ENCODE data around the gene DCST1. TPM values are rescaled to one million over a fixed set of nuclear protein-coding genes. Genes with fewer than 3 reads are reported as not detected.

DCST1 gene
- polyA plus RNA-seq, 3 donors = 0.12 to 0.61 (median 0.32) TPM

- DNase-seq (ENCODE audit: extremely low read depth in 1 of 11, low read depth in 9 of 11, low spot score in 4 of 11) = no peak
Observed at GRCh38 chr1:155093911-155094621, 60.4 kb downstream of the DCST1 start.

- no peak for DNase-seq (ENCODE audit: extremely low read depth in 1 of 11, low read depth in 9 of 11, low spot score in 4 of 11)
Observed at GRCh38 chr1:155094622-155094948, 61.0 kb downstream of the DCST1 start.

GRCh38 chr1:155099331-155099730 lies 65.7 kb downstream of the DCST1 start:
- no peak for DNase-seq (ENCODE audit: extremely low read depth in 1 of 11, low read depth in 9 of 11, low spot score in 4 of 11)

Other genes starting within 250 kb of the DCST1 start
- 1 to 10 TPM; 2.4 to 2.9 (median 2.9) TPM for gene KCNN3, start 163.5 kb upstream of the DCST1 start, polyA plus RNA-seq (ENCODE audit: insufficient read length in 3 of 3)
- 10 to 100 TPM; 37.9 to 48.3 (median 40.7) TPM for gene PMVK, start 97.1 kb upstream of the DCST1 start, polyA plus RNA-seq (ENCODE audit: insufficient read length in 3 of 3)
- 10 to 100 TPM; 56.2 to 80.8 (median 70.4) TPM for gene PBXIP1, start 77.7 kb upstream of the DCST1 start, polyA plus RNA-seq (ENCODE audit: insufficient read length in 3 of 3)
- 10 to 100 TPM; 41.5 to 48.0 (median 43.6) TPM for gene PYGO2, start 72.0 kb upstream of the DCST1 start, polyA plus RNA-seq (ENCODE audit: insufficient read length in 3 of 3)
- 10 to 100 TPM; 73.4 to 84.2 (median 83.4) TPM for gene SHC1, start 63.1 kb upstream of the DCST1 start, polyA plus RNA-seq (ENCODE audit: insufficient read length in 3 of 3)
- gene CKS1B, start 59.1 kb upstream of the DCST1 start, polyA plus RNA-seq (ENCODE audit: insufficient read length in 3 of 3) = 100 to 1,000 TPM in 2 of 3 donors, 10 to 100 TPM in 1; 80.2 to 111 (median 109) TPM
- gene FLAD1, start 50.5 kb upstream of the DCST1 start, polyA plus RNA-seq (ENCODE audit: insufficient read length in 3 of 3) = 10 to 100 TPM; 26.1 to 34.1 (median 31.6) TPM
- gene LENEP, start 40.2 kb upstream of the DCST1 start, polyA plus RNA-seq (ENCODE audit: insufficient read length in 3 of 3) = 1 to 10 TPM in 1 of 3 donors, under 1 TPM in 2; 0.42 to 1.6 (median 0.53) TPM
- gene ZBTB7B, start 31.0 kb upstream of the DCST1 start, polyA plus RNA-seq (ENCODE audit: insufficient read length in 3 of 3) = 10 to 100 TPM; 12.6 to 18.6 (median 14.5) TPM
- 1 to 10 TPM; 1.3 to 3.2 (median 2.1) TPM for gene DCST2, start within 50 bp of the DCST1 start, polyA plus RNA-seq (ENCODE audit: insufficient read length in 3 of 3)
- gene ADAM15, start 17.5 kb downstream of the DCST1 start, polyA plus RNA-seq (ENCODE audit: insufficient read length in 3 of 3) = 10 to 100 TPM; 31.5 to 61.4 (median 57.2) TPM
- gene EFNA4, start 29.9 kb downstream of the DCST1 start, polyA plus RNA-seq (ENCODE audit: insufficient read length in 3 of 3) = 10 to 100 TPM; 18.5 to 21.2 (median 19.1) TPM
- gene EFNA3, start 45.0 kb downstream of the DCST1 start, polyA plus RNA-seq (ENCODE audit: insufficient read length in 3 of 3) = 1 to 10 TPM; 6.7 to 7.2 (median 7.2) TPM
- gene EFNA1, start 94.1 kb downstream of the DCST1 start, polyA plus RNA-seq (ENCODE audit: insufficient read length in 3 of 3) = 10 to 100 TPM; 60.4 to 78.9 (median 65.0) TPM
- 10 to 100 TPM; 48.7 to 64.8 (median 55.5) TPM for gene SLC50A1, start 102.0 kb downstream of the DCST1 start, polyA plus RNA-seq (ENCODE audit: insufficient read length in 3 of 3)
- 10 to 100 TPM; 33.0 to 50.0 (median 46.7) TPM for gene DPM3, start 106.7 kb downstream of the DCST1 start, polyA plus RNA-seq (ENCODE audit: insufficient read length in 3 of 3)
- 100 to 1,000 TPM; 142 to 152 (median 147) TPM for gene KRTCAP2, start 139.5 kb downstream of the DCST1 start, polyA plus RNA-seq (ENCODE audit: insufficient read length in 3 of 3)
- gene TRIM46, start 140.0 kb downstream of the DCST1 start, polyA plus RNA-seq (ENCODE audit: insufficient read length in 3 of 3) = 1 to 10 TPM; 3.2 to 5.7 (median 4.0) TPM
- gene THBS3, start 174.1 kb downstream of the DCST1 start, polyA plus RNA-seq (ENCODE audit: insufficient read length in 3 of 3) = 10 to 100 TPM; 35.1 to 51.0 (median 35.4) TPM
- gene MTX1, start 174.9 kb downstream of the DCST1 start, polyA plus RNA-seq (ENCODE audit: insufficient read length in 3 of 3) = 10 to 100 TPM; 37.0 to 47.7 (median 41.8) TPM
- 10 to 100 TPM; 20.9 to 31.5 (median 28.1) TPM for gene ENTREP3, start 221.7 kb downstream of the DCST1 start, polyA plus RNA-seq (ENCODE audit: insufficient read length in 3 of 3)
- gene SCAMP3, start 228.5 kb downstream of the DCST1 start, polyA plus RNA-seq (ENCODE audit: insufficient read length in 3 of 3) = 10 to 100 TPM; 52.0 to 65.1 (median 61.8) TPM
- gene CLK2, start 239.7 kb downstream of the DCST1 start, polyA plus RNA-seq (ENCODE audit: insufficient read length in 3 of 3) = 10 to 100 TPM; 78.3 to 96.6 (median 82.5) TPM
- 10 to 100 TPM; 11.5 to 14.0 (median 11.8) TPM for gene HCN3, start 243.6 kb downstream of the DCST1 start, polyA plus RNA-seq (ENCODE audit: insufficient read length in 3 of 3)